OCI-LY3 (cell line): ENCODE results near the gene RPE65.

ENCODE experiments used
- H2AFZ ChIP-seq: fragments of 200-600, 300-600 bp; shearing (Covaris generic); 2 replicates; pipeline ENCODE4 v1.6.0; 2014; ENCODE audit warnings: antibody characterized with exemption, low read depth, low read length
- H3K27ac ChIP-seq: fragments of 200-600, 300-600 bp; sonication (generic); 2 replicates; pipeline ENCODE4 v1.5.1; 2014; ENCODE audit warnings: mild to moderate bottlenecking, low read length, moderate library complexity, mixed read lengths
- H3K27me3 ChIP-seq: fragments of 200-600, 300-600 bp; sonication (generic); 2 replicates; pipeline ENCODE4 v1.6.1; 2014; ENCODE audit warnings: low read depth, low read length, mixed read lengths
- H3K36me3 ChIP-seq: fragments of 200-600, 300-600 bp; sonication (generic); replicated peaks from 2 replicates; pipeline ENCODE3; 2014; ENCODE audit warnings: low read depth, low read length, mixed read lengths
- H3K4me1 ChIP-seq: fragments of 300-600, 200-600 bp; sonication (generic); 2 replicates; pipeline ENCODE4 v1.6.1; 2014; ENCODE audit warnings: low read length, mixed read lengths
- H3K4me2 ChIP-seq: fragments of 200-600, 300-600 bp; sonication (generic); 2 replicates; pipeline ENCODE4 v1.6.1; 2014; ENCODE audit warnings: low read length, mixed read lengths
- H3K4me3 ChIP-seq: fragments of 300-600, 200-600 bp; sonication (generic); 2 replicates; pipeline ENCODE4 v1.5.1; 2014; ENCODE audit warnings: antibody characterized with exemption, mild to moderate bottlenecking, low read length, moderate library complexity
- H3K79me2 ChIP-seq: fragments of 300-600, 200-600 bp; shearing (Covaris generic); 2 replicates; pipeline ENCODE4 v1.6.1; 2014; ENCODE audit warnings: mild to moderate bottlenecking, low read length, mixed read lengths
- H3K9ac ChIP-seq: fragments of 300-600, 200-600 bp; shearing (Covaris generic); 2 replicates; pipeline ENCODE4 v1.6.0; 2014; ENCODE audit warnings: mild to moderate bottlenecking, low read length, moderate library complexity
- H3K9me3 ChIP-seq: fragments of 200-600, 300-600 bp; shearing (Covaris generic); 2 replicates; pipeline ENCODE4 v1.6.1; 2014; ENCODE audit warnings: low read length, mixed read lengths; ENCODE audit not compliant: insufficient read depth
- H4K20me1 ChIP-seq: fragments of 200-600, 300-600 bp; sonication (generic); 2 replicates; pipeline ENCODE4 v1.6.1; 2016; ENCODE audit warnings: low read length, mixed read lengths; ENCODE audit not compliant: insufficient read depth
- CTCF ChIP-seq: fragments of 200-600, 300-600 bp; sonication (generic); IDR thresholded peaks from 2 replicates; pipeline ENCODE4 v1.5.1; 2014; ENCODE audit warnings: antibody characterized with exemption, low read length, low read depth
- EZH2phosphoT487 ChIP-seq: fragments of 200-600 bp; shearing (Covaris generic); IDR thresholded peaks from 2 replicates; pipeline ENCODE4 v1.6.1; 2018; ENCODE audit warnings: antibody characterized with exemption, mixed run types, low read depth

The RPE65 gene

DNA sequence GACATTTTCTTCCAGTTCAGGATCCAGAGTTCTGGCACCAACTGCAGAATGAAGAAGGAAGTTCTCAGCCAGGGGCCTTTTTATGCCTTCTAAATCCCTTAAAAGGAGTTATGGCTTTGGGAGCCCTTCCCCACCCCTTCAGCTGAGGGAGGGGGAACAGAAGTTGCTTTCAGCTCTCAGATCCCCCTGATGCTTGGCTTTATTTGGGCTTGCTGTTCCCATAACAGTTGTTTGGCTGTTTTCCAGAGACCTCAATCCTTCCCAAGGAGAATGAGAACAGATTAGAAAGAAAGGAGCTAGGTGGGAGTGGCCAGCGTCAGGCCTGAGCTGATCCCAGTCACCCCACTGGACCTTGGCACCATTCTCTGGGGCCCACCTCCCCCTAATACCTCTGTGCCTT is at the start of gene RPE65:
Gene RPE65, minus strand, starts transcription at position 54 of the 400 bp plus-strand sequence. Its CDS starts 49 bp downstream, at position 5.
- Histone ChIP-seq H3K27me3 (no peaks in the 10 kb centered on the region), H3K4me3 (no peak within 1 kb of the TSS), H3K27ac (no peak within 1 kb of the TSS), H3K4me2 (no peak within 1 kb of the TSS), H3K79me2 (no peaks in the 10 kb centered on the region), H3K4me1 (no peaks in the 10 kb centered on the region), H4K20me1 (no peaks in the 10 kb centered on the region), H3K9ac (no peak within 1 kb of the TSS), H2AFZ (no peak within 1 kb of the TSS), H3K36me3 (no peaks in the 10 kb centered on the region), H3K9me3 (no peaks in the 10 kb centered on the region)
- TF ChIP-seq EZH2phosphoT487 = no peak
- no peak for TF ChIP-seq CTCF

GRCh38 chr1:68497358-68497698 is 47.6 kb upstream of the RPE65 start:
- peak overlapping the region; percentile 86 for H3K4me2 ChIP-seq
- peak overlapping the region; percentile 92 for H2AFZ ChIP-seq
- no peaks in the 10 kb centered on the region for H3K9me3 ChIP-seq
- peaks cover 34% of the 10 kb centered on the region for H3K79me2 ChIP-seq
- H3K36me3 ChIP-seq = peaks cover 10% of the 10 kb centered on the region
- no peak overlapping the region for H3K27ac ChIP-seq
- peaks cover 13% of the 10 kb centered on the region for H3K4me1 ChIP-seq
- H3K9ac ChIP-seq = peak overlapping the region; percentile 65
- no peaks in the 10 kb centered on the region for H4K20me1 ChIP-seq
- TF ChIP-seq EZH2phosphoT487 (no peak), CTCF (no peak)
- no peaks in the 10 kb centered on the region for H3K27me3 ChIP-seq
- peak overlapping the region; percentile 94 for H3K4me3 ChIP-seq

GRCh38 chr1:68496680-68497357 is 47.1 kb upstream of the RPE65 start, which contains the start of gene DEPDC1:
Gene DEPDC1 (minus strand): TSS chr1:68497082. CDS start chr1:68496999, 83 bp downstream.
- peak within 1 kb of the TSS; percentile 95 for H3K9ac ChIP-seq
- H3K4me2 ChIP-seq = peak within 1 kb of the TSS; percentile 87
- peaks cover 13% of the 10 kb centered on the region for H3K4me1 ChIP-seq
- H3K4me3 ChIP-seq = peak within 1 kb of the TSS; percentile 94
- peaks cover 10% of the 10 kb centered on the region for H3K36me3 ChIP-seq
- H2AFZ ChIP-seq = peak within 1 kb of the TSS; percentile 92
- H4K20me1 ChIP-seq = no peaks in the 10 kb centered on the region
- peaks cover 37% of the 10 kb centered on the region for H3K79me2 ChIP-seq
- TF ChIP-seq CTCF (no peak), EZH2phosphoT487 (no peak)
- H3K27me3 ChIP-seq = no peaks in the 10 kb centered on the region
- H3K27ac ChIP-seq = peak within 1 kb of the TSS; percentile 65
- no peaks in the 10 kb centered on the region for H3K9me3 ChIP-seq

GRCh38 chr1:68495968-68496679 is 46.4 kb upstream of the RPE65 start:
- Histone ChIP-seq H3K9ac (peak overlapping the region; percentile 95), H3K4me3 (peak overlapping the region; percentile 94), H3K36me3 (peaks cover 10% of the 10 kb centered on the region), H3K79me2 (peaks cover 43% of the 10 kb centered on the region), H3K4me1 (peaks cover 13% of the 10 kb centered on the region), H3K4me2 (peak overlapping the region; percentile 87), H2AFZ (peak overlapping the region; percentile 73; the same call in 1 of the 2 replicates), H3K27me3 (no peaks in the 10 kb centered on the region), H4K20me1 (no peaks in the 10 kb centered on the region), H3K27ac (peak overlapping the region; percentile 65), H3K9me3 (no peaks in the 10 kb centered on the region)
- TF ChIP-seq EZH2phosphoT487 (no peak), CTCF (0 out of 2 replicates have a peak, but pooled peaks have one; percentile 3)
